ENCODE data around the gene AIFM2. TPM values are rescaled to one million over a fixed set of nuclear protein-coding genes. Genes with fewer than 3 reads are reported as not detected.

AIFM2 gene
- total and polyA plus RNA-seq, 2 of the 13 experiments (the other 11 are each of a cell fraction or from before 2014, with no cell fraction given) = 20.3 to 29.5 TPM

- TF ChIP-seq STAT6 (CRISPR knock-in tag; IDR thresholded peaks at IDR 0.05; ENCODE audit: borderline replicate concordance) = no peak
- TF ChIP-seq HBP1 (CRISPR knock-in tag; IDR thresholded peaks at IDR 0.05; ENCODE audit: low read depth) = no peak
- no peak for TF ChIP-seq ZBTB37 (CRISPR knock-in tag; IDR thresholded peaks at IDR 0.05)
- peak; percentile 21 for TF ChIP-seq ZGPAT (CRISPR knock-in tag; IDR thresholded peaks at IDR 0.05)
- TF ChIP-seq RBM22 (optimal IDR thresholded peaks at IDR 0.05; ENCODE audit: low read length) = peak; percentile 74
- TF ChIP-seq KDM4B (CRISPR knock-in tag; IDR thresholded peaks at IDR 0.05) = peak; percentile 75; the same call in 1 of the 2 replicates
- TF ChIP-seq POLR2AphosphoS5 (IDR thresholded peaks at IDR 0.05; ENCODE audit: low read depth, low read length) = peak; percentile 93
- no peak; the same call in 1 of the 2 replicates for TF ChIP-seq ZFP1 (CRISPR knock-in tag; IDR thresholded peaks at IDR 0.05)
- peak; percentile 59; the same call in 1 of the 2 replicates for TF ChIP-seq PITX1 (CRISPR knock-in tag; IDR thresholded peaks at IDR 0.05)
- no peak for TF ChIP-seq ZNF326 (CRISPR knock-in tag; IDR thresholded peaks at IDR 0.05; ENCODE audit: borderline replicate concordance)
- 0 out of 2 replicates have a peak, but pooled peaks have one; percentile 59 for TF ChIP-seq ZNF710 (CRISPR knock-in tag; IDR thresholded peaks at IDR 0.05; ENCODE audit: borderline replicate concordance)
- TF ChIP-seq AFF4 (CRISPR knock-in tag; IDR thresholded peaks at IDR 0.05) = no peak
- peak; percentile 29; the same call in 1 of the 2 replicates for TF ChIP-seq ZNF678 (CRISPR knock-in tag; IDR thresholded peaks at IDR 0.05)
- TF ChIP-seq MIER3 (CRISPR knock-in tag; IDR thresholded peaks at IDR 0.05; ENCODE audit: borderline replicate concordance) = peak; percentile 77
- TF ChIP-seq ZNF7 (CRISPR knock-in tag; IDR thresholded peaks at IDR 0.05) = no peak
- peak; percentile 95 for TF ChIP-seq ZBTB7A (CRISPR knock-in tag; IDR thresholded peaks at IDR 0.05)
Observed at GRCh38 chr10:70146489-70147258, 14.0 kb upstream of the AIFM2 start, which contains the start of gene TYSND1 (continued).

All from HepG2 (cell line).